ENCODE results near the gene RASSF8. TPM values are rescaled to one million over a fixed set of nuclear protein-coding genes. Genes with fewer than 3 reads are reported as not detected.
A peak's percentile ranks its signal among the peaks of the same experiment; 100 is the strongest.

RASSF8 gene
- total RNA-seq, 1 donor, result 97.4 TPM

GRCh38 chr12:26102953-26103352, 144.5 kb downstream of the RASSF8 start:
- no peaks in the 10 kb centered on the region for H4K20me1 ChIP-seq (ENCODE audit: insufficient read depth, low read length)

GRCh38 chr12:26106347-26106746, 147.9 kb downstream of the RASSF8 start:
- DNase-seq (ENCODE audit: insufficient read length, low spot score, missing footprints), result no peak
- no peak overlapping the region for H3K4me3 ChIP-seq (ENCODE audit: insufficient read depth, low read length)
- no peak for TF ChIP-seq CTCF (IDR thresholded peaks at IDR 0.05; ENCODE audit: extremely low read depth, low read depth, low read length)
- no peaks in the 10 kb centered on the region for H3K9me3 ChIP-seq (ENCODE audit: low read depth, low read length)
- H3K4me1 ChIP-seq (ENCODE audit: insufficient read depth, low read length), result no peaks in the 10 kb centered on the region
- H4K20me1 ChIP-seq (ENCODE audit: insufficient read depth, low read length), result no peaks in the 10 kb centered on the region
- no peak overlapping the region for H3K27ac ChIP-seq (ENCODE audit: low read depth, low read length)
- H3K36me3 ChIP-seq (ENCODE audit: insufficient read depth, low read length), result no peaks in the 10 kb centered on the region
- H3K79me2 ChIP-seq (ENCODE audit: insufficient read depth, low read length), result no peaks in the 10 kb centered on the region
- H3K27me3 ChIP-seq (ENCODE audit: insufficient read depth, low read length), result no peaks in the 10 kb centered on the region
- no peak overlapping the region for H2AFZ ChIP-seq (ENCODE audit: low read length)
- H3K4me2 ChIP-seq (ENCODE audit: insufficient read depth, low read length), result no peak overlapping the region

More at GRCh38 chr12:26102953-26103352, 144.5 kb downstream of the RASSF8 start:
- no peaks in the 10 kb centered on the region for H3K27me3 ChIP-seq (ENCODE audit: insufficient read depth, low read length)
- TF ChIP-seq CTCF (IDR thresholded peaks at IDR 0.05; ENCODE audit: extremely low read depth, low read depth, low read length), result no peak
- H3K36me3 ChIP-seq (ENCODE audit: insufficient read depth, low read length), result no peaks in the 10 kb centered on the region
- no peaks in the 10 kb centered on the region for H3K4me1 ChIP-seq (ENCODE audit: insufficient read depth, low read length)
- H3K4me3 ChIP-seq (ENCODE audit: insufficient read depth, low read length), result no peak overlapping the region
- no peak overlapping the region for H2AFZ ChIP-seq (ENCODE audit: low read length)
- H3K79me2 ChIP-seq (ENCODE audit: insufficient read depth, low read length), result no peaks in the 10 kb centered on the region
- H3K4me2 ChIP-seq (ENCODE audit: insufficient read depth, low read length), result no peak overlapping the region
- no peak for DNase-seq (ENCODE audit: insufficient read length, low spot score, missing footprints)
- H3K9me3 ChIP-seq (ENCODE audit: low read depth, low read length), result no peaks in the 10 kb centered on the region
- no peak overlapping the region for H3K27ac ChIP-seq (ENCODE audit: low read depth, low read length)

GRCh38 chr12:26108915-26109314, 150.4 kb downstream of the RASSF8 start:
- Histone ChIP-seq H4K20me1 (ENCODE audit: insufficient read depth, low read length) (no peaks in the 10 kb centered on the region), H3K27ac (ENCODE audit: low read depth, low read length) (no peak overlapping the region), H3K27me3 (ENCODE audit: insufficient read depth, low read length) (no peaks in the 10 kb centered on the region), H3K79me2 (ENCODE audit: insufficient read depth, low read length) (no peaks in the 10 kb centered on the region), H3K9me3 (ENCODE audit: low read depth, low read length) (no peaks in the 10 kb centered on the region), H3K4me1 (ENCODE audit: insufficient read depth, low read length) (peaks cover 7% of the 10 kb centered on the region), H3K4me3 (ENCODE audit: insufficient read depth, low read length) (no peak overlapping the region), H3K4me2 (ENCODE audit: insufficient read depth, low read length) (no peak overlapping the region), H2AFZ (ENCODE audit: low read length) (no peak overlapping the region), H3K36me3 (ENCODE audit: insufficient read depth, low read length) (no peaks in the 10 kb centered on the region)
- DNase-seq (ENCODE audit: insufficient read length, low spot score, missing footprints), result no peak
- TF ChIP-seq CTCF (IDR thresholded peaks at IDR 0.05; ENCODE audit: extremely low read depth, low read depth, low read length), result no peak

- Histone ChIP-seq H3K4me2 (ENCODE audit: insufficient read depth, low read length) (no peak overlapping the region), H3K27ac (ENCODE audit: low read depth, low read length) (no peak overlapping the region), H3K36me3 (ENCODE audit: insufficient read depth, low read length) (no peaks in the 10 kb centered on the region), H4K20me1 (ENCODE audit: insufficient read depth, low read length) (no peaks in the 10 kb centered on the region), H3K9me3 (ENCODE audit: low read depth, low read length) (no peaks in the 10 kb centered on the region), H3K4me1 (ENCODE audit: insufficient read depth, low read length) (peaks cover 7% of the 10 kb centered on the region), H3K79me2 (ENCODE audit: insufficient read depth, low read length) (no peaks in the 10 kb centered on the region), H3K4me3 (ENCODE audit: insufficient read depth, low read length) (no peak overlapping the region), H2AFZ (ENCODE audit: low read length) (peak overlapping the region; percentile 54), H3K27me3 (ENCODE audit: insufficient read depth, low read length) (no peaks in the 10 kb centered on the region)
- no peak for TF ChIP-seq CTCF (IDR thresholded peaks at IDR 0.05; ENCODE audit: extremely low read depth, low read depth, low read length)
- DNase-seq (ENCODE audit: insufficient read length, low spot score, missing footprints), result no peak
Measured at GRCh38 chr12:26109343-26109881, 150.9 kb downstream of the RASSF8 start.
